Aorta (tissue), 5 donors: ENCODE measurements around the gene UBAP1L. TPM values are rescaled to one million over a fixed set of nuclear protein-coding genes. Genes with fewer than 3 reads are reported as not detected.

Experiments used
- ATAC-seq: fragments of 200-7000 bp; cut with Tn5 transposase; one replicate; pipeline ENCODE4 v1.9.1; 2022; ENCODE audit warnings: moderate library complexity; ENCODE audit not compliant: low FRiP score
- DNase-seq, 2 donors: peaks; one replicate each; pipeline ENCODE4 v3.0.0-alpha.2; 2020
- H3K27ac ChIP-seq, 2 donors: one replicate each; pipeline ENCODE4 v1.5.1; 2013; ENCODE audit warnings: low read length in 2 of 2, mild to moderate bottlenecking in 2 of 2, moderate library complexity in 2 of 2, control low read depth in 1 of 2, inconsistent platforms in 1 of 2, low read depth in 1 of 2
- H3K27me3 ChIP-seq, 2 donors: one replicate each; pipeline ENCODE4 v1.6.1; 2013; ENCODE audit warnings: control low read depth in 1 of 2, low read length in 1 of 2, mild to moderate bottlenecking in 1 of 2, moderate library complexity in 1 of 2; ENCODE audit not compliant: insufficient read depth in 2 of 2, control insufficient read depth in 1 of 2
- H3K36me3 ChIP-seq, 2 donors: one replicate each; pipeline ENCODE4 v1.6.1; 2013; ENCODE audit warnings: control low read depth in 1 of 2, low read length in 1 of 2, mild to moderate bottlenecking in 1 of 2; ENCODE audit not compliant: insufficient read depth in 2 of 2, control insufficient read depth in 1 of 2
- H3K4me1 ChIP-seq, 2 donors: one replicate each; pipeline ENCODE4 v1.6.1; 2013; ENCODE audit warnings: low read length in 2 of 2, control low read depth in 1 of 2, mild to moderate bottlenecking in 1 of 2, moderate library complexity in 1 of 2; ENCODE audit not compliant: insufficient read depth in 2 of 2, control insufficient read depth in 1 of 2
- H3K4me3 ChIP-seq, 2 donors: one replicate each; pipeline ENCODE4 v1.5.1; 2013; ENCODE audit warnings: low read length in 2 of 2, control low read depth in 1 of 2, mild to moderate bottlenecking in 1 of 2
- H3K9me3 ChIP-seq: one replicate; pipeline ENCODE4 v1.6.1; 2013; ENCODE audit warnings: mild to moderate bottlenecking, low read length; ENCODE audit not compliant: control insufficient read depth
- WGBS, 2 donors: extraction: QIAGEN DNeasy Blood & Tissue Kit; methylation state at CpG; one replicate each; pipeline ENCODE4 v1.1.7; 2013; 5-methylcytosine and 5-hydroxymethylcytosine counted together
- intact Hi-C, 2 donors: fragments of 100-400 bp; cut with DNase I; formaldehyde crosslinking; loops; one replicate each; pipeline versions ENCODE4 v1.14.2 to v1.15.0; 2022
- polyA plus RNA-seq, 2 donors: library from polyadenylated mRNA; stranded (reverse); fragments of 200-250 nt; gene quantifications; one replicate each; pipeline ENCODE4 v1.2.3, GENCODE V29; 2013
- total RNA-seq, 2 donors: library from RNA; stranded (reverse); fragmentation: NEBNext Ultra II Directional; extraction: Animal tissue kit (Norgen Biotek cat#: 25700); gene quantifications; one replicate each; pipeline ENCODE4 v1.2.1, GENCODE V29; 2021
- donor health status: healthy with polysubstance abuse.
- donor health status: Bipolar disorder and iron deficiency.
- donor health status: DM: no; HTN: no; CAD: no.
- donor health status: DM: no; HTN: no; CAD: no.
- donor health status: DM: yes; HTN: yes; CAD: no.

The UBAP1L gene
- total and polyA plus RNA-seq, 4 donors, result 0.88 to 10.3 (median 7.0) TPM

GRCh38 chr15:65042776-65043327 lies 72.1 kb downstream of the UBAP1L start:
- no peaks in the 10 kb centered on the region for H3K9me3 ChIP-seq
- intact Hi-C loops, result no loop called here
- H3K36me3 ChIP-seq, result peaks cover 0 to 1% of the 10 kb centered on the region in 2 donors
- H3K27ac ChIP-seq, result no peak overlapping the region
- ATAC-seq (no peak), DNase-seq (no peak)
- H3K4me1 ChIP-seq, result no peaks in the 10 kb centered on the region
- H3K27me3 ChIP-seq, result no peaks in the 10 kb centered on the region
- 52 to 59% methylated on average over 4 of the region's 4 CpGs for WGBS, 2 donors
- no peak overlapping the region for H3K4me3 ChIP-seq

Other genes with a start within 250 kb of the UBAP1L start
- gene ANKDD1A, start 203.3 kb downstream of the UBAP1L start, total RNA-seq, result 10 to 100 TPM; 22.3 to 29.2 TPM
- 10 to 100 TPM; 11.1 to 14.7 TPM for gene ANKDD1A, start 203.3 kb downstream of the UBAP1L start, polyA plus RNA-seq
- 10 to 100 TPM; 58.0 to 77.0 TPM for gene SPG21, start 125.3 kb downstream of the UBAP1L start, total RNA-seq
- 10 to 100 TPM; 54.6 to 72.6 TPM for gene SPG21, start 125.3 kb downstream of the UBAP1L start, polyA plus RNA-seq
- gene MTFMT, start 85.6 kb downstream of the UBAP1L start, total RNA-seq, result 10 to 100 TPM; 11.3 to 15.2 TPM
- 10 to 100 TPM in 1 of 2 donors, 1 to 10 TPM in 1; 6.1 to 11.0 TPM for gene MTFMT, start 85.6 kb downstream of the UBAP1L start, polyA plus RNA-seq
- gene SLC51B, start 69.8 kb downstream of the UBAP1L start, total RNA-seq, result not detected
- gene SLC51B, start 69.8 kb downstream of the UBAP1L start, polyA plus RNA-seq, result 10 to 100 TPM in 1 of 2 donors, not detected in 1; 31.4 TPM
- gene RASL12, start 47.2 kb downstream of the UBAP1L start, total RNA-seq, result 100 to 1,000 TPM in 1 of 2 donors, 10 to 100 TPM in 1; 86.9 to 171 TPM
- 10 to 100 TPM; 51.3 to 82.1 TPM for gene RASL12, start 47.2 kb downstream of the UBAP1L start, polyA plus RNA-seq
- gene KBTBD13, start 38.5 kb downstream of the UBAP1L start, total RNA-seq, result 1 to 10 TPM; 1.5 TPM
- under 1 TPM; 0.05 to 0.25 TPM for gene KBTBD13, start 38.5 kb downstream of the UBAP1L start, polyA plus RNA-seq
- 10 to 100 TPM; 18.3 to 34.0 TPM for gene PDCD7, start 18.6 kb upstream of the UBAP1L start, total RNA-seq
- gene PDCD7, start 18.6 kb upstream of the UBAP1L start, polyA plus RNA-seq, result 10 to 100 TPM; 11.1 to 13.8 TPM
- 10 to 100 TPM; 33.4 to 43.9 TPM for gene CLPX, start 70.1 kb upstream of the UBAP1L start, total RNA-seq
- 10 to 100 TPM; 11.0 to 19.8 TPM for gene CLPX, start 70.1 kb upstream of the UBAP1L start, polyA plus RNA-seq
- gene CILP, start 96.3 kb upstream of the UBAP1L start, total RNA-seq, result 100 to 1,000 TPM in 1 of 2 donors, under 1 TPM in 1; 0.84 to 170 TPM
- 1 to 10 TPM in 1 of 2 donors, under 1 TPM in 1; 0.28 to 2.6 TPM for gene CILP, start 96.3 kb upstream of the UBAP1L start, polyA plus RNA-seq
- 10 to 100 TPM in 1 of 2 donors, 1 to 10 TPM in 1; 6.9 to 11.5 TPM for gene PARP16, start 171.7 kb upstream of the UBAP1L start, total RNA-seq
- gene PARP16, start 171.7 kb upstream of the UBAP1L start, polyA plus RNA-seq, result 1 to 10 TPM; 5.3 to 5.7 TPM
- not detected for gene RNU5A-1, start 180.9 kb upstream of the UBAP1L start, total RNA-seq
- gene RNU5A-1, start 180.9 kb upstream of the UBAP1L start, polyA plus RNA-seq, result not detected
- 10 to 100 TPM; 18.7 to 40.6 TPM for gene RNU5B-1, start 189.5 kb upstream of the UBAP1L start, total RNA-seq
- gene RNU5B-1, start 189.5 kb upstream of the UBAP1L start, polyA plus RNA-seq, result not detected